GM23248 (cell line): ENCODE data around the gene IFNE.
"Not testable (repeated sequence)": the region's sequence is repeated elsewhere in the genome, so short reads cannot be mapped to it uniquely, and the experiment has no call there.

ENCODE experiments used
- EZH2 ChIP-seq: fragments of 200-600 bp; sonication (generic); IDR thresholded peaks from 2 replicates; pipeline ENCODE4 v1.6.1; 2018; ENCODE audit warnings: antibody characterized with exemption, mild to moderate bottlenecking; ENCODE audit not compliant: insufficient read depth, poor library complexity, severe bottlenecking
- EZH2phosphoT487 ChIP-seq: fragments of 200-600 bp; sonication (generic); IDR thresholded peaks from 2 replicates; pipeline ENCODE4 v1.6.1; 2018; ENCODE audit warnings: antibody characterized with exemption, moderate library complexity, mild to moderate bottlenecking, low read depth; ENCODE audit not compliant: insufficient read depth

- not testable (repeated sequence) for TF ChIP-seq EZH2phosphoT487, EZH2
Observed at GRCh38 chr9:21435015-21435383, 47.1 kb downstream of the IFNE start.
